NCI-H2227 (cell line): ENCODE data around the gene OR1F1.

Experiments
- DNase-seq: peaks from one replicate; lab custom pipeline; 2025; ENCODE audit not compliant: unreplicated experiment; lab: John Stamatoyannopoulos, UW

The OR1F1 gene

GRCh38 chr16:3246002-3246401 is 58.0 kb downstream of the OR1F1 start:
- DNase-seq: no peak

GRCh38 chr16:3246876-3247275 is 58.9 kb downstream of the OR1F1 start:
- DNase-seq: no peak

GRCh38 chr16:3248596-3248995 is 60.6 kb downstream of the OR1F1 start:
- no peak for DNase-seq

GRCh38 chr16:3249020-3249419 is 61.0 kb downstream of the OR1F1 start:
- DNase-seq: no peak

- no peak for DNase-seq
Observed at GRCh38 chr16:3249451-3249850, 61.4 kb downstream of the OR1F1 start.

- DNase-seq: no peak
Observed at GRCh38 chr16:3252967-3253366, 65.0 kb downstream of the OR1F1 start.

- DNase-seq: no peak
Observed at GRCh38 chr16:3254309-3254708, 66.3 kb downstream of the OR1F1 start.
